SHP77 treated with DMSO at 0.1 percent for 48 hours (cell line): ENCODE results near the gene DUXB.

Source experiments
- DNase-seq: peaks from one replicate; lab custom pipeline; 2025; lab: John Stamatoyannopoulos, UW

Gene DUXB

GRCh38 chr16:75701361-75701760, at the start of gene DUXB:
Gene DUXB (minus strand): TSS chr16:75701461. CDS start chr16:75701418, 43 bp downstream.
- DNase-seq = no peak

- no peak for DNase-seq
Observed at GRCh38 chr16:75750528-75750927, 49.3 kb upstream of the DUXB start.

- DNase-seq = no peak
Observed at GRCh38 chr16:75746359-75746758, 45.1 kb upstream of the DUXB start.

- DNase-seq = no peak
Observed at GRCh38 chr16:75745823-75746222, 44.6 kb upstream of the DUXB start.

GRCh38 chr16:75745242-75745641, 44.0 kb upstream of the DUXB start:
- DNase-seq = no peak

- DNase-seq = no peak
Observed at GRCh38 chr16:75742424-75743047, 41.3 kb upstream of the DUXB start.

GRCh38 chr16:75733305-75734211, 32.3 kb upstream of the DUXB start:
- DNase-seq = no peak

GRCh38 chr16:75732871-75733270, 31.6 kb upstream of the DUXB start:
- DNase-seq = no peak

GRCh38 chr16:75727221-75727620, 26.0 kb upstream of the DUXB start:
- DNase-seq = no peak

- no peak for DNase-seq
Observed at GRCh38 chr16:75726390-75726789, 25.1 kb upstream of the DUXB start, which contains the start of gene CPHXL. Gene CPHXL (minus strand): TSS chr16:75726490. CDS start chr16:75726442, 48 bp downstream.

- DNase-seq = no peak
Observed at GRCh38 chr16:75718452-75718851, 17.2 kb upstream of the DUXB start.

- no peak for DNase-seq
Observed at GRCh38 chr16:75714661-75715060, 13.4 kb upstream of the DUXB start.

GRCh38 chr16:75710344-75710743, 9.1 kb upstream of the DUXB start:
- DNase-seq = no peak

- no peak for DNase-seq
Observed at GRCh38 chr16:75703306-75703705, 2.0 kb upstream of the DUXB start.

- DNase-seq = no peak
Observed at GRCh38 chr16:75702242-75702641, 981 bp upstream of the DUXB start.

GRCh38 chr16:75697571-75697970, 3.7 kb downstream of the DUXB start:
- DNase-seq = no peak

GRCh38 chr16:75695708-75696107, 5.6 kb downstream of the DUXB start:
- no peak for DNase-seq

- DNase-seq = no peak
Observed at GRCh38 chr16:75687361-75687760, 13.9 kb downstream of the DUXB start.

GRCh38 chr16:75682308-75682707, 19.0 kb downstream of the DUXB start:
- no peak for DNase-seq

GRCh38 chr16:75679366-75679765, 21.9 kb downstream of the DUXB start:
- no peak for DNase-seq

GRCh38 chr16:75676909-75677308, 24.4 kb downstream of the DUXB start, which contains the start of gene CPHXL2:
Gene CPHXL2 (minus strand): TSS chr16:75677009. CDS start chr16:75676999, 10 bp downstream.
- no peak for DNase-seq

GRCh38 chr16:75667503-75667902, 33.8 kb downstream of the DUXB start:
- no peak for DNase-seq

- DNase-seq = no peak
Observed at GRCh38 chr16:75660726-75661302, 40.4 kb downstream of the DUXB start.
